ENCODE measurements around the gene CIAO2A.

DNA sequence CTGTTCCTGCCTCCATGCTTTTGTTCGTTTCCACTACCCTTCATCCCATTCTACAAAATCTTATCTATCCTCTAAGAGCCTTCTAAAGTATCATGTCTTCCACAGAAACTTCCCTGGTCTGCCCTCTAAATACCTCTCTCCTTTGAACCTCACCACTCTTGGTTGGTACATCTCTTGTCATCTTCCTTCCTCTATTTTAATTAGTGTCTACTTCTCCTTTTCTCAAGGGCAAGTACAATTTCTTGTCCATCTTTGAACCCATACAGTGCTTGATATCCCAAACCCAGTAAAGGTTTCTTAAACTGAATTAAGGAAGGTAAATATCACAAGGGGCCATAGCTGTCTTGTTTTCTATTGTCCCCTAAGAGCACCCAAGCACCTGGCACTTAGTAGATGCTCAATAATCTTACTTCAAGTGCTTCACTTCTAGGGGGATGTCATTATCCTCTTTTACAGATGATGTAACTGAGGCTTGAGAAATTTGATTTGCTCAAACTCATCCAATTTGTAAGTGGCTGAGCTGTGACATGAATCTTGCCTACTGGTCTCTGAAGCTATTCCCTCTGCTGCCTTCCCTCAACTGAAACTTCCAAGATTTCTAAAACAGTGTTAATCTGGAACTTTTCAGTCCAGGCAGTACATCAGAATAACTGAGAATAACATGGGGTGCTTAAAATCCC lies 44.7 kb downstream of the CIAO2A start:
- no peak for TF ChIP-seq POLR2A (IDR thresholded peaks at IDR 0.05)
- TF ChIP-seq, protein P1, sequence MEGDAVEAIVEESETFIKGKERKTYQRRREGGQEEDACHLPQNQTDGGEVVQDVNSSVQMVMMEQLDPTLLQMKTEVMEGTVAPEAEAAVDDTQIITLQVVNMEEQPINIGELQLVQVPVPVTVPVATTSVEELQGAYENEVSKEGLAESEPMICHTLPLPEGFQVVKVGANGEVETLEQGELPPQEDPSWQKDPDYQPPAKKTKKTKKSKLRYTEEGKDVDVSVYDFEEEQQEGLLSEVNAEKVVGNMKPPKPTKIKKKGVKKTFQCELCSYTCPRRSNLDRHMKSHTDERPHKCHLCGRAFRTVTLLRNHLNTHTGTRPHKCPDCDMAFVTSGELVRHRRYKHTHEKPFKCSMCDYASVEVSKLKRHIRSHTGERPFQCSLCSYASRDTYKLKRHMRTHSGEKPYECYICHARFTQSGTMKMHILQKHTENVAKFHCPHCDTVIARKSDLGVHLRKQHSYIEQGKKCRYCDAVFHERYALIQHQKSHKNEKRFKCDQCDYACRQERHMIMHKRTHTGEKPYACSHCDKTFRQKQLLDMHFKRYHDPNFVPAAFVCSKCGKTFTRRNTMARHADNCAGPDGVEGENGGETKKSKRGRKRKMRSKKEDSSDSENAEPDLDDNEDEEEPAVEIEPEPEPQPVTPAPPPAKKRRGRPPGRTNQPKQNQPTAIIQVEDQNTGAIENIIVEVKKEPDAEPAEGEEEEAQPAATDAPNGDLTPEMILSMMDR (IDR thresholded peaks at IDR 0.05) = no peak

Measured in thyroid gland (tissue), 4 donors.